Coronary artery (tissue), 2 donors: ENCODE results near the gene ZSWIM8.
"Not testable (repeated sequence)": the region's sequence is repeated elsewhere in the genome, so short reads cannot be mapped to it uniquely, and the experiment has no call there.

Experiments used
- DNase-seq: peaks from one replicate; pipeline ENCODE4 v3.0.0-alpha.2; 2017; ENCODE audit warnings: low spot score
- H3K27ac ChIP-seq, 2 donors: fragments of 200-600 bp; sonication (generic); one replicate each; pipeline ENCODE4 v1.5.1; 2016 to 2019
- H3K4me3 ChIP-seq: fragments of 200-600 bp; sonication (generic); 2 replicates; pipeline ENCODE4 v1.5.1; 2016; ENCODE audit warnings: mild to moderate bottlenecking, moderate library complexity
- TF ChIP-seq, protein P1 (sequence below): fragments of 200-600 bp; sonication (generic); IDR thresholded peaks from one replicate; pipeline ENCODE4 v1.5.1; 2019; ENCODE audit warnings: antibody characterized with exemption

The ZSWIM8 gene

DNA sequence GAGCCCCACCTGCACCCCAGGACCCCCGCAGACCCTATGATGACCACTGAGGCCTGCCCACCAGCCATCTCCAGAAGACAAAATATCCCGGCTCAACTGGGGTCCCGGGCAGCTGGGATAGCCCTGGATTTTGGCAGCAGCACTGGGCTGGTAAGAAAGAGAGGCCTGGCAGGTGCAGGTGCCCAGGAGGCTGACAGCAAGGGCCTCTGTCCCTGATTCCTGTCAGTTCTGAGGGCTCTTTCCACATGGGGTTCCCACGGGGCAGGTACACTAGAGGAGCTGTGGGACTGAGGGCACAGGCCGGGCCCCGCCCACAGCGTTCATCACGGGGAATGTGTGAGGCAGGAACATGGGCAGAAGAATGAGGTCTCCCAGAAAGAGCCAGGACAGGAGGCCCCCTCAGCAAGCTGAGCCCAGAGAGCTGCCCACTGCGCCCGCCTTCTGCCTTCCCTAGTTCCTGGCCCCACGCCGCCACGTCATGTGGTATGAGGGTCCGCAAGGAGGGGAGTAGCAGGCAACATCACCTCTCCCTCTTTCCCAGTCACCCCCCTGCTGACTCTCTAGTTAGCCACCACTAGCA is 38.8 kb downstream of the ZSWIM8 start:
- DNase-seq, result no peak
- Histone ChIP-seq H3K27ac (no peak overlapping the region), H3K4me3 (no peak overlapping the region)
- TF ChIP-seq, protein P1, sequence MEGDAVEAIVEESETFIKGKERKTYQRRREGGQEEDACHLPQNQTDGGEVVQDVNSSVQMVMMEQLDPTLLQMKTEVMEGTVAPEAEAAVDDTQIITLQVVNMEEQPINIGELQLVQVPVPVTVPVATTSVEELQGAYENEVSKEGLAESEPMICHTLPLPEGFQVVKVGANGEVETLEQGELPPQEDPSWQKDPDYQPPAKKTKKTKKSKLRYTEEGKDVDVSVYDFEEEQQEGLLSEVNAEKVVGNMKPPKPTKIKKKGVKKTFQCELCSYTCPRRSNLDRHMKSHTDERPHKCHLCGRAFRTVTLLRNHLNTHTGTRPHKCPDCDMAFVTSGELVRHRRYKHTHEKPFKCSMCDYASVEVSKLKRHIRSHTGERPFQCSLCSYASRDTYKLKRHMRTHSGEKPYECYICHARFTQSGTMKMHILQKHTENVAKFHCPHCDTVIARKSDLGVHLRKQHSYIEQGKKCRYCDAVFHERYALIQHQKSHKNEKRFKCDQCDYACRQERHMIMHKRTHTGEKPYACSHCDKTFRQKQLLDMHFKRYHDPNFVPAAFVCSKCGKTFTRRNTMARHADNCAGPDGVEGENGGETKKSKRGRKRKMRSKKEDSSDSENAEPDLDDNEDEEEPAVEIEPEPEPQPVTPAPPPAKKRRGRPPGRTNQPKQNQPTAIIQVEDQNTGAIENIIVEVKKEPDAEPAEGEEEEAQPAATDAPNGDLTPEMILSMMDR, result no peak

DNA sequence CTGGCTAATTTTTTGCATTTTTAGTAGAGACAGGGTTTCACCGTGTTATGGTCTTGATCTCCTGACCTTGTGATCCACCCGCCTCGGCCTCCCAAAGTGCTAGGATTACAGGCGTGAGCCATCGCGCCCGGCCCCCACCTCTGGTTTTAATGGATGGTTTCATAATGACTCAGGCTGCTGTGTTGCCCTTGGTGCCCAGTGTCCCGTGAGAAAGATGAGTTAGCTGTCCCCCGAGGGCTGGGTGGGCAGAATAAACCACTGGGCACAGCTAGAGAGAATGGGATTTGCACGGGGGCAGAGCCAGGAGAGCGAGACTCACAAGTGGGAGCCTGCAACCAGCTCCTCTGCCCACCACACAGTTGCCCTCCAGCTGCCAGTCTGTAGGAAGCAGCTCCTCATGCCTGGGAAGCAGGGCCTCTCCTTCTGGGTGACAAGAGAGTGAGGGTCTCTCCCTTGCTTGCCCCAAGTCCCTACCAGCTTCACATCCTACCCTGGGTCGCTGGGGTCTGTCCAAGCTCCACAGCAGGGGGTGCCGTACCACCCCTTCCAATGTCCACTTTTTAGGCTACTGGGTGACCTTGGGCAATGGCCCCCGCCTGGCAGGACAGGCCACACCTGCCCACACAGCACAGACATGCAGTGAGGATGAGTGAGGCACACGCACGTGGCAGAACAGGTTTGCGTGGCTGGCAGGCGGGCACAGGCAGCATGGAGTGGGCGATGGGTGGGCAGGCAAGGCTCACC is 42.1 kb downstream of the ZSWIM8 start:
- no peak overlapping the region for H3K4me3 ChIP-seq
- DNase-seq, result no peak
- TF ChIP-seq, protein P1, result no peak
- no peak overlapping the region for H3K27ac ChIP-seq

DNA sequence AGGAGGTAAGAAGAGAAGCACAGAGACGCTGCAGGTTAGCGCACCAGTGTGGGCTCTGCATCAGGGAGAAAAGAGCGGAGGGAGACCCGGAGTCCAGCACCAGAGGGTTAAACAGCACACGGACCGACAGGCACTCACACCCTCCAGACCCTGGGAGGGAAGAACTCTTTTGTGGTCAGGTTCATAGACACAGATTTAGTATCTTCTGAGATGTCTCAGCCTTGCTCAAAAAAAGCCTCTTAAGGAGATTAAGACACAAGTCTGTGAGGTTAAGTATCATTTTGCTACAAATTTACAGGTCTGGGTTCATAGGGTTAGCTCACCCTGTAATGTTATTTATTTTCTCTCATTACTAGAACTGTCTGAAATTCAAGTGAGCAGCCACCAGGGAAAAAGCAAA is 42.8 kb downstream of the ZSWIM8 start:
- TF ChIP-seq, protein P1, result no peak
- Histone ChIP-seq H3K27ac (no peak overlapping the region), H3K4me3 (no peak overlapping the region)
- no peak for DNase-seq

DNA sequence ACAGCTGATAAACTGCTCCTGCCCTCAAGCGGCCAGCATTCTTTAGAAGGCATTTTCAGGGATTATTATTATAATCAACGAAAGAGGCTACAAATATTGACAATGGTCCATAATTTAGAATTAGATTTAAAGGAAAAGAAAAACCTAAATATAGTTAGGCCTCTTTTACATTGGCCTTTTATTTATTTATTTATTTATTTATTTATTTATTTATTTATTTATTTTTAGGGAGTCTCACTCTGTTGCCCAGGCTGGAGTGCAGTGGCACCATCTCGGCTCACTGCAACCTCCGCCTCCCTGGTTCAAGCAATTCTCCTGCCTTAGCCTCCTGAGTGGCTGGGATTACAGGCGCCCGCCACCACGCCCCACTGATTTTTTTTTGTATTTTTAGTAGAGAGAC is 43.7 kb downstream of the ZSWIM8 start:
- H3K4me3 ChIP-seq, H3K27ac ChIP-seq, DNase-seq: not testable (repeated sequence)

DNA sequence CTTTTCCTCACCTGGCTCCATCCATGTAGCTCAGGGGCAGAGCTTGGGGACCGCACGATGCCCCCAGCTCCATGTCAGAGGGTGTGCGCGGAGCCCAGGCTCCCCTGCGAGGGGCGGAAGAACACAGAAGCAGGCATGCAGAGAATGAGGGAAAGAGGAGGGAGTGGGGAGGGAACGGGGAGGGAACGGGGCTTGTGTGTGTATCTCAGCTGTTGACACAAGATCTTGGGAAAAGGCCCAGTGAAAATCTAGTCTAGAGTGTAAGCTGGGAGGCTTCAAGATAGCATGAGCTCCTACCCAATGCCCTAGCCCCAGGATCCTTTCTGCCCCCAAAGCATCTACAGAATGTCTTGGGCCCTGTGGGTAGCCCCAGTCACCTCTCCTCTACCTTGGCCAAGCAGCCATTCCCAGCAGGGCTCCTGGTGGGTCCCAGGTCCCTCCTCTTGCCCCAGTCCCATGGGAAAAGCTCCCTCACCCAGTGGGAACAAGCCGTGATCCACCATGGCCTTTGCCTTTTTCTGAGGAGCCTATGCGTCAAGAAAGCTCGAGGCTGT is 51.1 kb downstream of the ZSWIM8 start:
- H3K4me3 ChIP-seq, result no peak overlapping the region
- peak overlapping the region; percentile 23 to 52 for H3K27ac ChIP-seq
- TF ChIP-seq, protein P1, result no peak
- no peak for DNase-seq

DNA sequence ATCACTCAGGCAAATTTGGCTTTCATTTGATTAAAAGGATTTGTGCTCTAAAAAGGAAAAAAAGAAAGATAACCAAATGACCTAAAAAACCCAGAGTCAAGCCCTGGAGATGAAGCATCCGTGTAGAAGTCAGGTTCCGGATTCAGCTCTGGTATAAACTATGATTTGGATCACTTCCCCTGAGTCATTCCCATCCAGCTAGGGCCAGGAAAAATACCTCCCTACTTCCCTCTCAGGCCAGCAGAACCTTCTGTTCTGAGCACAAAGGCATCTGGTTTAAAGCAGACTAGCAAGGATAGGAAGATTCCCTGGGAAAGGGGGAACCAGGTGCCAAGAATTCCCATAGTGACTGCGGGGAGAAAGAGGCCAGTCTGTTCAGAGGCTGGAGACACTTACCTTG is 51.7 kb downstream of the ZSWIM8 start:
- Histone ChIP-seq H3K4me3 (no peak overlapping the region), H3K27ac (peak overlapping the region; percentile 23 to 64)
- TF ChIP-seq, protein P1, result no peak
- DNase-seq, result no peak

DNA sequence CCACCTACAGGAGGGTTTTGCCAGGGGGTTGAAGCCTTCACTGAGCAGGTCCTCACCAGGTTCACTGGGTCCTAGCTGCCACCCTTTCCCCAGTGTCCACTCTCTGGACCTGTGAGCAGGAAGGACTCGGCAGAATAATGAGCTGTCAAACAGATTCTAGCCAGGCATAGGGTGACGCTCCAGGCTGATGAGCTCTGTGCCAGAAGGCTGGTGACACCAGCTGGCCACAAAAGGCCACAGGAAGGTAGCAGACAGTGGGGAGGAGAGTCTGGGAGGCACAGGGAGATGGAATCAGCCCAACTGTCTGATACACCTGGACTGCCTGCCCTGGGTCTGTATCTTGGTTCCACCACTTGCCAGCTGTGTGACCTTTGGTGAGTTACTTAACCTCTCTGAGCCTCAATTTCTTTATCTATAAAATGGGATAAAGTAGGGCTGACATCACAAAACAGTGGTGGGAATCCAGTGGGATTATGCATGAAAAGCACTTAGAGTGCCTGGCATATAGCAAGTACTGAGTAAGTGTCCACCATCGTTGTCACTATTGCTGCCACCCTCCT is 52.7 kb downstream of the ZSWIM8 start:
- peak overlapping the region; percentile 40 to 64 for H3K27ac ChIP-seq
- no peak for DNase-seq

More for the DNA sequence above, 52.7 kb downstream of the ZSWIM8 start:
- TF ChIP-seq, protein P1, result no peak
- no peak overlapping the region for H3K4me3 ChIP-seq
